ENCODE results near the gene SCFD2.

GRCh38 chr4:53192496-53192895 is 173.4 kb downstream of the SCFD2 start:
- TF ChIP-seq TCF12 (IDR thresholded peaks at IDR 0.05; ENCODE audit: low read depth, low read length) (no peak), MXI1 (IDR thresholded peaks at IDR 0.05; ENCODE audit: low read depth, low read length) (no peak), ZNF24 (IDR thresholded peaks at IDR 0.05) (no peak)
